Activated naive CD4-positive, alpha-beta T cell treated with anti-CD3 and anti-CD28 coated beads, Interleukin-2, amount 50 U/mL, for 16 hours (primary cell): ENCODE measurements around the gene PTPN22.
"Not testable (repeated sequence)": the region's sequence is repeated elsewhere in the genome, so short reads cannot be mapped to it uniquely, and the experiment has no call there.

Experiments
- DNase-seq: peaks from one replicate; pipeline ENCODE4 v3.0.0-alpha.2; 2020

PTPN22 gene

DNA sequence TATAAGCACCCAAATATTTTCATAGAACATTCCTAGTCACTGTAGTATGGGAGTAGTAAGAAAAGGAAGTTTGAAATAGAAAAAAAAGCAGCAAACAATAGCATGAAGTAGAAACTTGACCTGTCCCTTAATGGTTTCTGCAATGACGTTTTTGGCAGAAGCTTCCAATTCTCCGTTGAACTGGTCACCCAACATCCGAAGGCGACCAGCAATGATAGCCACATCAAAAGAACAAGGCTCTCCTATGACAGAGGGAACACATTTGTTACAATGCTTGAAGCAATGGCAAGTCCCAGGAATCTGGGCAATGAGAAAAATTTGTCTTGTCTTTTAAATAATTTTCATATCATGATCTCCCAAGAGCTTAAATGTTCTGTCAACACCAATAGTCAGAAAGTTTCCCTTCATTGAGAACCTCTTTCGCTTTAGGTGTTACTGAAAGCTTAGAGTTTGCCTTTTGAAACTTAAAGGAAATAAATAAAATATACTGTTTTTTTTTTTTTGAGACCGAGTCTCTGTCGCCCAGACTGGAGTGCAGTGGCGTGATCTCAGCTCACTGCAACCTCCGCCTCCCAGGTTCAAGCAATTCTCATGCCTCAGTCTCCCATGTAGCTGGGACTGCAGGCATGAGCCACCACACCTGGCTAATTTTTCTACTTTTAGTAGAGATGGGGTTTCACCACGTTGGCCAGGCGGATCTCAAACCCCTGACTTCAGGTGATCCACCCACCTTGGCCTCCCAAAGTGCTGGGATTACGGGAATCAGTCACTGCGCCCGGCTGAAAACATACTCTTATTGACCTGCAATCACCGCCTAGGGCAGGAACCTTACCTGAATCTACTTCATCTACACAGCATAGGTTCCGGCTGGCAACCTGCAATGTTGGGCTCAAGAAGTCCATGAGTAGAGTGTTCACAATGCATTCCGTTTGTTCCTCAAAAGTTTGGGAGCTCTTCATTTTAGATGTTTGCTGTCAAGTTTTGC lies 15.2 kb upstream of the PTPN22 start:
- no peak for DNase-seq

GRCh38 chr1:113881661-113882060 lies 10.1 kb upstream of the PTPN22 start:
- DNase-seq = no peak

DNA sequence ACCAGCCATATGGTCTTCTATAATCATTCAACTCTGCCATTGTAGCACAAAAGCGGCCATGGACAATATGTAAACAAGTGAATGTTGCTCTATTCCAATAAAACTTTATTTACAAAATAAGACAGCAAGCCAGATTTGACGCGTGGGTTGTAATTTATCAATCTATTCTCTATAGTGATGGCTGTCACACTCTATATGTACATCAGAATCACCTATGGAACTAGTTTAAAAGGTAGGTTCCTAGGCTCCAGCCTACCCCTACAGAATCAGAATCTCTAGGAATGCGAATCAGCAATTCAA lies 8.2 kb upstream of the PTPN22 start:
- no peak for DNase-seq

DNA sequence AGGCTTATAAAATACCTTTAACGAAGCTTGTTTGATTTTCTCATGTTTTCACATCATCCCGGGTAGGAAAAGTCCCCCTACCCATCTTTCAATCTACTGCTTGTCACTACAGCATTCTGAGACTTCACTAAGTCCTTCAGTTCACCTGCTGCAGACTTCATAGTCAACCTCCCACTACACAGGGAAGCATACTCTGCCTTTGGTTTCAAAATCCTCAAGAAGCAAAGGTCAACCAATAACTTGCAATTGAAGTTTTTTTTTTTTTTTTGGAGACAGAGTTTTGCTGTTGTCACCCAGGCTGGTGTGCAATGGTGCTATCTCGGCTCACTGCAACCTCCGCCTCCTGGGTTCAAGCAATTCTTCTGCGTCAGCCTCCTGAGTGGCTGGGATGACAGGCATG lies 4.7 kb upstream of the PTPN22 start:
- DNase-seq = no peak

DNA sequence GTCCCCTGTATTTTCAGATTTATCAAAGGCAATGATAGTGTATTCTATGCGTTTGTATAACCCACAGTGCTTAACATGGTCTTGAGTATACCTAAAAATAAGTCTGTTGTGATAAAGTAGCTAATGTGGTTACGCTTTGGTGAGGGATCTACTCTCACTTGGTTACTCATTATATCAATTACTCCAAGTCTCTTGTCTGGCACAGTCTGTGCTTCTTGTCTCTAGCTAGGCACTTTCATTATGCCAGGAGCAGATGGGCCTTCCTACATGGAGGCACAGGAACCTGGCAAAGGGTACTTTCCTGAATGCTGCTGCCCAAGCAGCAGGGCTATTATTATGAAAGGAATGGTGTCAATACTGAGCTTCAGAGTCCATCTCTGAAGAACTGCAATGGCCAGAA lies 4.2 kb upstream of the PTPN22 start:
- no peak for DNase-seq

GRCh38 chr1:113874012-113874879 lies 2.7 kb upstream of the PTPN22 start:
- no peak for DNase-seq

DNA sequence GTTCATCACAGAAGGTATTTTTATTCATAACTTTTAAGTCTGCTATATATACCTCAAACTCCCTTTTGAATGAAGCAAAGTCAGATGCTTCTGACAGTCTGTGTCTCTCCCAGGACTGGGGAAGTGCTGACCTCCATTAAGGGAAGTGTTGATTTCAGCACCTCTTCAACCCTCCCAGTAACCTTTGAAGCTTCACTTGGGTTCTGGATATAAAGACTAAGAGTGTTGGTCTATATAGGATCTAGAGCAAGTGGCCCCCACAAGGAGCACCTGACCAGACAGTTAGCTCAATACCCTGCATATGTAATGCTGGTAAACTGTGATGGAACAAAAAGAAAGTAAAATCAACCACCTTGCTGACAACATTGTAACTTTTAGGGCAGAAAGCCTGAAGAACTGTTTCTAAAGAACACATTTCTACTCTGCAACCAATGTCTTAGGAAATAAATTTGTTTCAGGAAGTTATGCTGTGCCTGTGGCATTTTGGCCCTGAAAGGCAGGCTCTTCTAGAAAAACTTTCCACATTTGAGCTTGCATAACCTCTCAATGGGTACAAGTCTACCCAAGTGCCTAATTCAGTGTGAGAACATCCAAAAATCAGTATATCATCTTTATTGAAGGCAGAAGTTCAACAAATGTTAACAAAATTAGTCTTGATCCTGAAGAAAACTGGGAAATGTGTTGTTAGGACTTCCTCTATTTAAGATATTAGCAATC lies 865 bp upstream of the PTPN22 start:
- DNase-seq = no peak

DNA sequence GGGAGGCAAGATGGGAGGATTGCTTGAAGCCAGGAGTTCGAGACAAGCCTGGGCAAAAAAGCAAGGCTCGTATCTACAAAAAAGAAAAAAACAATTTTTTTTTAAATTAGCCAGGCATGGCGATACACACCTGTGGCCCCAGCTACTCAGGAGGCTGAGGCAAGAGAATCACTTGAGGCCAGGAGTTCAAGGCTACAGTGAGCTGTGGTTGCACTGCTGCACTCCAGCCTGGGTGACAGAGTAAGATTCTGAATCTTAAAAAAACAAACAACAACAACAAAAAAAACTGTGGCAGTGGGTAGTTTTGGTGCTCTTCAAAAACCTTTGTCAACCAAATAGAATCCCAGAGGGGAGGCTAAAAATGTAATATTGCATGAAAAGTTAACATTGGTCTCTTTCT lies 734 bp downstream of the PTPN22 start:
- no peak for DNase-seq

- DNase-seq = no peak
Observed at GRCh38 chr1:113868387-113869083, 3.0 kb downstream of the PTPN22 start.

- DNase-seq = no peak
Observed at GRCh38 chr1:113861641-113862040, 9.9 kb downstream of the PTPN22 start.

- no peak for DNase-seq
Observed at GRCh38 chr1:113860891-113861290, 10.6 kb downstream of the PTPN22 start.

- DNase-seq = no peak
Observed at GRCh38 chr1:113859478-113860175, 11.9 kb downstream of the PTPN22 start.

DNA sequence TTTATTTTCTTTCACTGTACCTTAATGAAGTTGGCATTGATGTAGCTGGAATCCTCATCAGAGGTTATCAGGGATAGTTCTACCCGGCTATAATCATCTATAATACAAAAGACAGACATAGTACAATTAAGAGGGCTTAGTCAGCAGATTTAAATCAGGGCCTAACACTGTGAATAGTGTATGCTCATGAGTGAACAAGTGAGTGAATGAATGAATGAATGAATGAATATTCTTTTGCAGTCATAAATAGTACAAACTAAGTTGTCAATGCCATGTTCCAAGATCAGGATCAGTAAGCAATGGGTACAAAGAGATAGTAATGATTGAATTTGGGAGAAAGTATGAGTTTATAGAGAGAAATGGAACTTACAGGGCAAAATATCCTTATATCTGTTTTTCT lies 12.5 kb downstream of the PTPN22 start:
- DNase-seq = no peak

- no peak for DNase-seq
Observed at GRCh38 chr1:113858418-113858817, 13.1 kb downstream of the PTPN22 start.

DNA sequence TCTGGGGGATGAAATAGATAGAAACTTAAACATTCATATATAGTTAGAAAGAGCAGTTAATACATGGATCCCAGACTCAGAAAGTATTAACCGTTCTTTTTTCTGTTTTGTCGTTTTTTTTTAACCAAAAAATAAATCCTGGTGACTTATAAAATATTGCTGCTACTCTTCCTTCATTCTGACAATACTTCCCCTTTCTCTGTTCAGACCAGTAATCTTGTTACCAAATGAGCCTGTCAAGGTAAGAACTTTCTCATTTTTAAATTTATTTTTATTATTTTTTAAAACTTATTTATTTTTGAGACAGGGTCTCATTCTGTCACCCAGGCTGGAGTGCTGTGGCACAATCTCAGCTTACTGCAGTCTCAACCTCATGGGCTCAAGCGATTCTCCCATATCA lies 13.7 kb downstream of the PTPN22 start:
- no peak for DNase-seq

DNA sequence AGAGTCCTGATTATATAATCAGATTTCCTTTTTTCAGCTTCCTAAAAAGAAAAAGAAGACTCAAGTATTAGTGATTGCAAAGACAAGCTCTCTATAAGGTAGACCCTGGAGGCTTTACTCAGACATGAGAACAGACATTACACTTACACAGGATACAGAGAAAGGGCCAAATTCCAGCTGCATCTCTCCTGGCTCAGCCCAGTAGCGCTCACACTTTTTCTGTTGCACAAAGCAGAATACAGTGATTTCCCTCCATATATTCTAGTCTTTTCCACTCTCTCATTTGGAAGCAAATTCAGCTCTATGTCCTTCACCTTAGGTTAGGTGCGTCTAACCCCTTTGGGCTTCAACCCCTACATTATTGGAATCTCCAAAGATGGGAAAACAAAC lies 15.1 kb downstream of the PTPN22 start:
- DNase-seq = no peak

DNA sequence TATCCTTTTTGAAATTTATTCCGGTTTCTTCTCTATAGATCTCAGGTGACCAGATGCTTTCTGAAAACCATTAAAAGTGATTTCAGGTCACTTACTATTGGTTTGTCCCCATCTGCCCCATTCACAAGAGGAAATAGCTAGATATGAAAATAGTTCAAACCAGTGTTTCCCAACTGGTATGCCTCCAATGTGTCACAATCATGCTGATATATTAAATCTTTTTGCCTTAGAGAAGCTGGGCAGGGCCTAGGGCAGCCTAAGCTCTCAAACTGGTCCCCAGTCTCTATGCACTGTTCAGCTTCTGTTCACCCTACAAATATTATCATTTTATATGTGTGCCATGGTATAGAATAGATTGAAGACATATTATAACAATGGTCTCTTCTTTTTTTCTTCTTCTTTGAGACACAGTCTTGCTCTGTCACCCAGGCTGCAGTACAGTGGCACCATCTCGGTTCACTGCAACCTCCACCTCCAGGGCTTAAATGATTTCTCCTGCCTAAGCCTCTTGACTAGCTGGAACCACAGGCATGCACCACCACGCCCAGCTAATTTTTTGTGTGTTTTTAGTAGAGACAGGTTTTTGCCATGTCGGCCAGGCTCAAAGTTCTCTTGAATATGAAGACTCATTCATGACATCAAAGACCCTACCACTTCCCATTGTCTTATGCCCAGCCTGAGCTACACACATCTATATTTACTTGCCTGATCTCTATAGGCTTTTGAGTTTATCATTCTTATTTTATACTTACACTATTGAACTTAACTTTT lies 15.7 kb downstream of the PTPN22 start:
- no peak for DNase-seq

DNA sequence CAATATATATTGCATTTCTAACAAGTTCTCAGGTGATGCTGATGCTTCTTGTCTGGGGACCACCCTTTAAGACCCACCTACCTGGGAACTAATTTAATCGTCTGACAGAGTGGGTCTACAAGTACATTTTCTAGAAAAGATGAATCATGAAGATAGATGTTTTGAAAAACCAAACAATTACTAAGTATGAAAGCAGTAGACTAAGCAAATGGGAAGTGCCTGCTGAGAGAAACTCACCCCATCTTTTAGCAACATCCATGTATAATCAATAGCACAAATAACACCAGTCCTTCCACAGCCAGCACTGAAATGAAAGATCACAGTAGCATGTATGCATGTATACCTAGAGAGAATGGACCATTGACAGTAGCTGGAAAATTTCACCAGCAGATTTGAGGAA lies 17.3 kb downstream of the PTPN22 start:
- no peak for DNase-seq

GRCh38 chr1:113852694-113853093 lies 18.8 kb downstream of the PTPN22 start:
- DNase-seq = not testable (repeated sequence)

DNA sequence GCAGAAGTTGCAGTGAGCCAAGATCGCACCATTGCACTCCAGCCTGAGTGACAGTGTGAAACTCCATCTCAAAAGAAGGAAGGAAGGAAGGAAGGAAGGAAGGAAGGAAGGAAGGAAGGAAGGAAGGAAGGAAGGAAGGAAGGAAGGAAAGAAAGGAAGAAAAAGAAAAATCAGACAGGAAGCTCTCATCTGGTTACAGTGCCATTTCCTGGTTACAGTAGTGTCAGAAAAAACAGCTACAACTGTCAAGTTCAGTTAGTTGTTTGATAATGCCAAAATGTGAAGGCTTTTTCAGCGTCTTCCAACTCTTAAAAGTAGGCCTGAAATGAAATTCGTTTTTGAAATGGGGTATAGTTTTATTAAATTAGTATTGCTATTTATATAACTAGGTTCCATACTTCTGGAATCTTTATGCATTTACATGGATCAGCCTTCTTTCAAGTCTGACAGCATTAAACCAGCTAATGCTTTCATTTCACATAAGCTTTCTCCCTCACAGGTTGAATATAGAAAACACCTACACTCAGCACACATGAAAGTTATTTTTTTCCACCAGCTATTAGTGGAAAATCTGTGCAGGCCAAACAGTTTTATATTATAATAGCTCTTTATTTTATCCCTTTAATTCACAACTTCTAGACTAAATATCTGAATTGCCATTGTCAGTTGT lies 21.2 kb downstream of the PTPN22 start:
- DNase-seq = no peak

GRCh38 chr1:113849072-113849471 lies 22.4 kb downstream of the PTPN22 start:
- no peak for DNase-seq
